Right lung (tissue), 5 donors: Measurements from ENCODE around the gene IFNLR1. TPM values are rescaled to one million over a fixed set of nuclear protein-coding genes. Genes with fewer than 3 reads are reported as not detected.

Experiments
- DNase-seq, 2 donors: peaks; one replicate each; pipeline ENCODE4 v3.0.0-alpha.2; 2013
- polyA plus RNA-seq, 5 donors: library from polyadenylated mRNA; unstranded; fragments of 120-200 nt; gene quantifications; one replicate each; pipeline versions ENCODE4 v1.2.1 to v1.2.3, GENCODE V29; 2013; ENCODE audit warnings: inconsistent platforms in 1 of 5, low replicate concordance in 1 of 5; ENCODE audit not compliant: insufficient read length in 5 of 5, insufficient read depth in 1 of 5

Gene IFNLR1
- polyA plus RNA-seq, 5 donors: 2.5 to 4.7 (median 3.0) TPM

DNA sequence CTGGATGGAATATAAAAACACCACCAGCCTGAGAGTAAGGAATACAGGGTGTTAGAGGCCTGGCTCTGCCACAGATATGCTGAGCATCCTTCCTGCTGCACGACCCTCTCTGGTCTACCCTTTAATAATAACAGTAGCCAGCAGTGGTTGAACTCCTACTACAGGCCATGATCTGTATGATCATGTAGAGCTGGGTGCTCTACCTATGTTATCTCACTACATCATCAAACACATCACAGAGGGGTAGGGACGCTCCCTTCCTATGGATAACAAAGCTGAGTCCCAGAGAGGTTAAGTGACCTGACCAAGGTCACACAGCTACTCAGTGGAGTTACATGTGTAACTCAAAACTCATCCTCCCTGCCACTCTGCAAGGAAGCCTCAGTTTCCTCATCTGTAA, 62.1 kb downstream of the IFNLR1 start:
- DNase-seq: no peak

DNA sequence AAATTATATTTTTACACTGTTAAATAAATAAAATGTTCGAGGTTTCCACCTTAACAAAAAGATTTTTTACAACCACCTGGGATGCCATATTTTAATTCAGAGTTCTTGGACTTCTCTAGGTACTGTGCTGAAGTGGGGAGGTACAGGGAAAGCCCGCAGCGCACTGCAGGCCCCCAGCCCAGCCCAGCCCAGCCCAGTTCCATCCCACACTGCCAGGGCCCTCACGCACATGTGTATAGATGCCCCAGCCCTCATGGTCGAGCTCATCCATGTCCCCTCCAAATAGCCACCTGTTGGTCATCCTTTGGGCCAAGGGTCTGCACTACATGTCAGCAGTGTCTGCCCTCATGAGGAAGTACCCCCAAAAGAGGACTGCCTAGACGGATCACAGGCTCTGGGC, 63.5 kb downstream of the IFNLR1 start:
- DNase-seq: no peak

DNA sequence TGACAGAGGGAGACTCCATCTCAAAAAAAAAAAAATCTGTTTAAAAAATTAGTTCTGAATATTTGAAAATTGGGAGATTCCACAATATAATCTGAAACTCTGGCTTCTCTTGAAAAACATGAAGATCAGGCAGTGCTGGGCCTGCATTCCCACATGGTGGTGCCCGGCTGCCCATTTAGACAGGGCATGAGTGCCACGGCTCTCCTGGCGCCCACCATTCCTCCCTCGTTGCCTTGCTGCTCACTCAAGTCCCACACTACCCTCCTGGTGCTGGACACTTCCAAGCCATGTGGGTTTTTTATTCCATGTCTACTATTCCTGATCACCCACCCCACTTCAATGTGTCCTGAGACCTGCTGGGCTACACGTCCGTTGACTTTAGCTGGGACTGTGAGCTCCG, 64.3 kb downstream of the IFNLR1 start:
- DNase-seq: no peak

DNA sequence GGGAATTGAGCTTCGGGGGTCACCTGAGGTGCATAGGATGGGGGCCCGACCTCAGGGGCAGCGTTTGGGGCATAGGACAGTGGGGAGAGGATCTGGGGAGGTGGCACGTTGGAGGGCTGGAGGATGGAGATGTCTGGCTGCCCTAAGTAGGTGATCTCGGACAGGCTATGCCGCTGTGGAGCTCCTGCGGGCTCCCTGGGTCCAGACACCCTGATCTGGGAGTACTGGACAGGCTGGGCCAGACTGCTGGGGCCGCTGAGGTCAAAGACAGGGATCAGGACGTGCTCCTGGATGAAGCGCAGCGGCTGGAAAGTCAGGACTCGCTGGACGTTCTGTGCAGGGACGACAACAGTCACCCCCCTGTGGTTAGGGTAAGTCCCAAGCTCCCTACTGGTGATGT, 65.7 kb downstream of the IFNLR1 start:
- DNase-seq: no peak

DNA sequence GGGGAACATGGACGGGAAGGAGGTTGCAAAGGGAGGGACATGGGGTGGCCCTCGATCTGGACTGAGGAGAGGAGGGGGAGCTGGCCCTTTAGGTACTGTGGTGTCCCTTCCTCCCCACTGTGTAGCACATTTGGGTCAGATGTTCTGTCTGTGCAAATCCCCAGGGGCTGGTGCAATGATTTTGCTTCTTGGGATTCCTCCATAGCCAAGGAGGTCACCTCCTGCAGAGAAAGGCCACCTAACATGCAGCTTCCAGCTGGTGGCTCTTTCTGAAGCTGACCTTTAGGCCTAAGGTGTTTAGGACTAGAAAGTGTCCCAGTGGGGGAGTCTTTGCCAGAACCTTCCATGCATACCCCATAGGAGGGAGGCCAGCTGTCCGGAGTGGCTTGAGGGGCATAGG, 66.1 kb downstream of the IFNLR1 start:
- no peak for DNase-seq

GRCh38 chr1:24119859-24120756, 67.0 kb downstream of the IFNLR1 start:
- no peak for DNase-seq

- no peak for DNase-seq
Observed at GRCh38 chr1:24119489-24119858, 67.6 kb downstream of the IFNLR1 start.

- DNase-seq: no peak
Observed at GRCh38 chr1:24118410-24119242, 68.5 kb downstream of the IFNLR1 start.

DNA sequence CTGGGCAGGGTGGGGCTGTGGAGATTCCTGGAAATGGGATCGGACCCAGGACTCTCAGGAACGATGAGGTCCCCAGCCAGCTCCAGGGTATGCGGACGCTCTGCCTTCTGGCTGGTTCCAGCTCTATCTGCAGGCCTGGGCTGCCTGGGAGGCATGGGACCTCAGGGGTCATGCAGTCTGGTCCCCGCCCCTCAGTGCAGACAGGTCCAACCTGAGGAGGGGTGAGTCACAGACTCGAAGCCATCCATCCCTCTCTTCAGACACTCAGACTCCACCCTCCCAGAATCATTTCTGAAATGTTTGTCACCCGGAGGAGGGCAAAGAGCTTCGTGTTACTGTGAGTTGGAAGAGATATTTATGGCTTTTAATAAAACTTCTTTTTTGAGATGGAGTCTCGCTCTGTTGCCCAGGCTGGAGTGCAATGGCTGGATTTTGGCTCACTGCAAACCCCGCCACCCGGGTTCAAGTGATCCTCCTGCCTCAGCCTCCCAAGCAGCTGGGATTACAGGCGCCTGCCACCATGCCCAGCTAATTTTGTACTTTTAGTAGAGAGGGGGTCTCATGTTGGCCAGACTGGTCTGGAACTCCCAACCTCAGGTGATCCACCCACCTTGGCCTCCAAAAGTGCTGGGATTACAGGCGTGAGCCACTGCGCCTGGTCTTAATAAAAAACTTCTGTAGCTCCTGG, 69.2 kb downstream of the IFNLR1 start:
- no peak for DNase-seq

- no peak for DNase-seq
Observed at GRCh38 chr1:24117132-24117531, 70.0 kb downstream of the IFNLR1 start.

DNA sequence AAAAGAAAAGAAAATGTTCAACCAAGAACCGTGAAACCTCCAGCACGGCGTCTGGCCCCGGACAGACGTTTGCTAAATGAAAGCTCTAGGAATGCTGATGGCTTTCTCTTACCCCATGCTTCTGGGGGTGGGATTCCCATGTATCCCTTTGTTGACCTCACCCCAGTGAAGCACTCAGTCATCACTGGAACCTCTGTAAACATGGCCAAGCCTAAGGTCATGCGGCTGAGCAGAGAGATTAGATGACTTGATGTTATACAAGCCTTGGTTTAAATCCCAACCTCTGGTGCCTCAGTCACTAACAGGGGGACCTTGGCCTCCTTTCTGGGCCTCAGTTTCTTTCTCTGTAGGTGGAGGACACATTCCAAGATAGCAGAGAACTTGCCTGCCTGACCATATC, 72.3 kb downstream of the IFNLR1 start:
- DNase-seq: no peak

DNA sequence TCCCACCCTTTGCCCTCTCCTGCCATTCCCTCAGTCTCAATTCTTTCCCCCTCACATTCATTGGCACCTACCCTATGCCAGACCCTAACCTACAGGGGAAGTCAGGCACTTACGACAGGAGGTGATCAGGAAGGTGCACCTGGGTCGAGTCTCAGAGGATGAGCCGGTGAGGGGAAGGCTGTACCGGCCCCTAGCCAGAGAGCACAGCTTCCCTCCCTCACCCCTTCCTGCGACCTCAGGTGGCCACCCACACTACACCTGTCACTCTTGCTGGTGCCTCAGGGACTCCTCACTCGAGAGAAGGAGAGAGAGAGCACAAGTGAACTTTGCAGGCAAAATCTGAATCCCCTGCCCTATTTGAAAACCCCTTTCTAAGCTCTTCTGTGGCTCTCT, 73.5 kb downstream of the IFNLR1 start:
- DNase-seq: no peak

DNA sequence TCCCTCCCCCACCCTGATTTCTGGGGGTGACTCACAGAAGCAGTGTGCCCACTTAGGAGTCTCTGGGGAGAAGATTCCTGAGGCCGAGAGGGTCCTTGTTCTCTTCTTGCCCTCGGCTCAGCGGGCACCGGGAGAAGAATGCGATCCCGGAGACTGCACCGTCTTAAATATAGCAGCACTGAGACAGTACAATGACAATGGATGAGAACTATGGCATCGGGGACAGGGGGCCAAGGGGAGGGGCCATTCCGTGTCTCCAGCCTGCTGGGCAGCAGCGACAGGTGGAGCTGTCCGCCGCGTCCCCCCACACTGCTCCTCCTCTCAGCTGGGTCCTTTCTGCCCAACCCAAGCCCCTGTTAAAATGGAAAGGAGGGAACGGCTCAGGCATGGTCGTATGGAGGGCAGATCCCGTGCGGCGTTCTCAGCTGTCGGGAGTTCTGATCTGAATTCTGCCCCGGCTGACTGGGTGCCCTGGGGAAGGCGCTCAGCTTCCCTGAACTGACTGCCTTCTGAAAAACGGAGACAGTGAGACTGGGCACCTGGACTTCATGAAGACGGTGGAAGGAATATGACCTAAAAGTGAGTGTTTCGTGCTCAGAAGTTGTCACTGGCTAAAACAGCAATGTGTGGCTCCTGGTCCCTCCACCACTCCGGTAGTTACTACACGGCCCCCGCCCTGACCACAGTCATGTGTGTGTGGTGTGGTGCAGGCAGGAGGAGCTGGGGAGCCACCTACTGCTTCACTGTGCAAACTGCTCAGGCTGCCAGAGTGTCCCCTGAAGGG, 74.9 kb downstream of the IFNLR1 start, which contains the start of gene MYOM3:
MYOM3 (minus strand) TSS at position 140 of the 784 bp plus-strand sequence. CDS start 3,499 bp downstream, outside the sequence.
- peak; percentile 27 to 34 for DNase-seq

DNA sequence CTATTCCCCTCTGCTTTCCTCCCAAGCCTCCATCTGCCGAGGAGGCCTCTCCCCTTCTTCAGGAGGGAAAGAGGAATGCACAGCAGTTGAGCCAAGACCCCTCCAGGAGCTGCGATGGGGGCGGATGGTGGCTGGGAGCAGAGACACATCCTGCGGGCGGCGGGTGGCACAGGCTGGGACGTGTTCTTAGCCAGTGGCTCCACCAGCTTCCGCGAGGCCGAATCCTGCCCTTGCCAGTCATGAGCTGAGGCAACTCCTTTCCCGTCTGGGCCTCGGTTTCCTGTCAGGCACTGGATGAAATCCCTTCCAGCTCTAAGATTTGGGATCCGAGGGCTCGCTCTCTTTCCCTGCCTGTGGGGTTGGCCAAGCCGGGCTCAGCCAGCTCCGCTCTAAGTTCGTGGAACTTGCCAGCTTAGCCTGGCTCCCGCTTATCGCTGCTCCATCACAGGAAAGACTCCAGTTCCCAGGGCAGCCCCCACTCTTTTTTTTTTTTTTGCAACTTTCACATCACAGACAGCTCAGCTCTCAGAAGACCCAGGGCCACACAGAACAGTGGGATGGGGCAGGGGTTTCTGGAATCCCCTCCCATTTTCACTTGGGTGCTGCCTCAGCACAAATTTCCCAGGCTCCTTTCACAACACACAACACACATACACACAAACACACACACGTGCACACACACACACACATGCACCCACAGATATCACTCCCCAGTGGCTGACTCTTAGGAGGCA, 75.7 kb downstream of the IFNLR1 start:
- no peak for DNase-seq

DNA sequence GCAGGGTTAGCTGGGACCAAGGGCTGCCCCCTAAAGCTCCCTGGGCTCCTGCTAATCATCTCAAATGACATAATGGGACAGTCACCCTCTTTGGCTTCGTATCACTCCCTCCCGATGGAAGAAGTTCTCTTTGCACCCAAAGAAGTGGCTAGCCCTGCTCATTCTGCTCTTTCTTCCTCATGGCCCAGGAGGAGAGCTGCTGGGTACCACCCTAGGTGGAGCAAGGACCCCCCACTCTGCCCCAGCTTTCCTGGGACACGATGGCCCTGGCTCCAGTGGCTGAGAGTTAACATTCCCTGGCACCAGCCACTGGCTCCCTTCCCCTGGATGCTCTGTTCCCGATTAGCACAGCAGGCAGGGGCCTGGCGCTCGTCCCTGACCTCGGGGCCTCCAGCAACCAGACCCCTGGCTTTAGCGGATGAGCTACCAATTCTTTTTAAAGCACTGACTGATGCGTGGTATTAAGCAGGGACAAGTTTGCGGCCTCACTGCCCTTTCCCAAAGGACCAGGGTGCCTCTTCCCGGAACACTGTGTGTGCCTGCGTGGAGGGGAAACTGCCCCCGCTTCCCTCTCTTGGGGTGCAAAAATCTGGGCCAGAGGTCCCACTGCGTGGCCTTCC, 76.3 kb downstream of the IFNLR1 start:
- no peak for DNase-seq

- no peak for DNase-seq
Observed at GRCh38 chr1:24109686-24110475, 77.2 kb downstream of the IFNLR1 start.

- DNase-seq: no peak
Observed at GRCh38 chr1:24109166-24109483, 78.0 kb downstream of the IFNLR1 start.

GRCh38 chr1:24108334-24109165, 78.5 kb downstream of the IFNLR1 start:
- no peak for DNase-seq
